ENCODE data around the gene OXNAD1.

GRCh38 chr3:16289144-16289889 lies 24.3 kb downstream of the OXNAD1 start:
- TF ChIP-seq POLR2A (IDR thresholded peaks at IDR 0.05) (no peak), POLR2AphosphoS5 (IDR thresholded peaks at IDR 0.05) (no peak)

Data from suprapubic skin (tissue), 4 donors.